Spleen (tissue), 7 donors: ENCODE measurements around the gene FBXO38.

Experiments
- CTCF ChIP-seq, 11 experiments: fragments of 200-600 bp in 7 of 11; fragments of 450-650 bp in 4 of 11; sonication (generic) in 4 of 11; IDR thresholded peaks in 8 of 11; conservative IDR thresholded peaks in 3 of 11; 1 replicate in 7 of 11; 2 replicates in 4 of 11; pipeline versions ENCODE4 v1.4.0 to v1.8.0; 2016 to 2021; ENCODE audit warnings: antibody characterized with exemption in 11 of 11, inconsistent platforms in 4 of 11, mild to moderate bottlenecking in 1 of 11
- POLR2A ChIP-seq, 3 donors: fragments of 450-650 bp; IDR thresholded peaks; one replicate each; pipeline ENCODE4 v1.5.1; 2017; ENCODE audit warnings: antibody characterized with exemption in 3 of 3, mild to moderate bottlenecking in 1 of 3
- POLR2AphosphoS5 ChIP-seq, 3 donors: sonication (generic); formaldehyde crosslinking; IDR thresholded peaks; one replicate each; pipeline ENCODE4 v1.5.1; 2017; ENCODE audit warnings: antibody characterized with exemption in 3 of 3
- donor health status: DM: no; HTN: no; CAD: no; lungs with moderate emphysema.
- donor health status: DM: no; HTN: no; CAD: no.
- donor health status: DM: no; HTN: no; CAD: no.

- TF ChIP-seq CTCF (IDR thresholded peaks at IDR 0.05 in 8 of 11, conservative IDR thresholded peaks at IDR 0.05 in 3 of 11) = no peak
- TF ChIP-seq POLR2AphosphoS5 (IDR thresholded peaks at IDR 0.05) = no peak
- TF ChIP-seq POLR2A (IDR thresholded peaks at IDR 0.05) = no peak
These were observed 22.6 kb downstream of the FBXO38 start for GRCh38 chr5:148406406-148406805.
